SU-DHL-6 (cell line): ENCODE measurements around the gene AOC3.
A peak's percentile ranks its signal among the peaks of the same experiment; 100 is the strongest.

Experiments used
- H2AFZ ChIP-seq: fragments of 200-600 bp; sonication (generic); 2 replicates; pipeline ENCODE4 v1.6.1; 2014; ENCODE audit warnings: low read depth, mild to moderate bottlenecking, moderate library complexity, mixed read lengths, antibody characterized with exemption, low read length; ENCODE audit not compliant: severe bottlenecking
- H3F3A ChIP-seq: fragments of 200-600 bp; shearing (Covaris generic); 2 replicates; pipeline ENCODE4 v1.6.0; 2016; ENCODE audit warnings: antibody characterized with exemption, mild to moderate bottlenecking; ENCODE audit not compliant: insufficient read depth
- H3K27ac ChIP-seq: fragments of 200-600 bp; sonication (generic); 2 replicates; pipeline ENCODE4 v1.5.1; 2016; ENCODE audit warnings: low read depth, mild to moderate bottlenecking, low read length, moderate library complexity, mixed read lengths
- H3K27me3 ChIP-seq: fragments of 200-600 bp; sonication (generic), shearing (Covaris generic); 2 replicates; pipeline ENCODE4 v1.6.0; 2014; ENCODE audit warnings: mild to moderate bottlenecking, low read length
- H3K36me3 ChIP-seq: fragments of 200-600 bp; sonication (generic); 2 replicates; pipeline ENCODE4 v1.6.1; 2014; ENCODE audit warnings: mild to moderate bottlenecking, low read length, mixed read lengths
- H3K4me2 ChIP-seq: fragments of 300-600, 200-600 bp; shearing (Covaris generic), sonication (generic); 2 replicates; pipeline ENCODE4 v1.6.0; 2014; ENCODE audit warnings: low read length, low read depth, mild to moderate bottlenecking; ENCODE audit not compliant: poor library complexity, severe bottlenecking
- H3K4me3 ChIP-seq: fragments of 200-600 bp; sonication (generic); 2 replicates; pipeline ENCODE4 v1.5.1; 2014; ENCODE audit warnings: antibody characterized with exemption, low read length, mild to moderate bottlenecking, mixed read lengths; ENCODE audit not compliant: insufficient read depth, poor library complexity, severe bottlenecking
- H3K79me2 ChIP-seq: fragments of 200-600 bp; sonication (generic); 2 replicates; pipeline ENCODE4 v1.6.1; 2014; ENCODE audit warnings: mild to moderate bottlenecking, low read length, moderate library complexity; ENCODE audit not compliant: insufficient read depth
- H3K9ac ChIP-seq: fragments of 200-600 bp; sonication (generic); 2 replicates; pipeline ENCODE4 v1.7.0; 2014; ENCODE audit warnings: mild to moderate bottlenecking, low read length
- H3K9me2 ChIP-seq: fragments of 200-600 bp; sonication (generic); replicated peaks from 2 replicates; pipeline ENCODE4 v1.6.1; 2014; ENCODE audit warnings: low read length; ENCODE audit not compliant: insufficient read depth
- H3K9me3 ChIP-seq: fragments of 200-600 bp; sonication (generic); 2 replicates; pipeline ENCODE4 v1.6.1; 2014; ENCODE audit warnings: low read length, mixed read lengths; ENCODE audit not compliant: insufficient read depth
- H4K20me1 ChIP-seq: fragments of 200-600 bp; sonication (generic); 2 replicates; pipeline ENCODE4 v1.6.1; 2014; ENCODE audit warnings: low read depth, mild to moderate bottlenecking, antibody characterized with exemption, low read length, moderate library complexity, mixed read lengths
- CTCF ChIP-seq: fragments of 200-600 bp; sonication (generic); IDR thresholded peaks from one replicate; pipeline ENCODE4 v1.5.1; 2017; ENCODE audit warnings: antibody characterized with exemption, mild to moderate bottlenecking, low read length, moderate library complexity; ENCODE audit not compliant: insufficient read depth, poor library complexity, severe bottlenecking
- EZH2phosphoT487 ChIP-seq: fragments of 200-600 bp; sonication (generic), shearing (Covaris generic); conservative IDR thresholded peaks from 2 replicates; pipeline ENCODE4 v1.6.1; 2018; ENCODE audit warnings: mild to moderate bottlenecking, antibody characterized with exemption, low read length, moderate library complexity, mixed read lengths

AOC3 gene

GRCh38 chr17:42832934-42833766 is 17.8 kb upstream of the AOC3 start, which contains the start of gene PSME3:
Gene PSME3, plus strand, starts transcription at chr17:42833397. Its CDS starts 235 bp downstream, at chr17:42833632.
- H3K9me3 ChIP-seq = no peaks in the 10 kb centered on the region
- TF ChIP-seq EZH2phosphoT487 (no peak), CTCF (no peak)
- H3K27me3 ChIP-seq = no peaks in the 10 kb centered on the region
- H3K4me3 ChIP-seq = peak within 1 kb of the TSS; percentile 87
- H3F3A ChIP-seq = peaks cover 4% of the 10 kb centered on the region; the same call in 1 of the 2 replicates
- H3K4me2 ChIP-seq = peak within 1 kb of the TSS; percentile 92
- H3K27ac ChIP-seq = peak within 1 kb of the TSS; percentile 43
- H3K9ac ChIP-seq = peak within 1 kb of the TSS; percentile 91
- no peaks in the 10 kb centered on the region for H3K9me2 ChIP-seq
- H3K79me2 ChIP-seq = peaks cover 33% of the 10 kb centered on the region
- H4K20me1 ChIP-seq = no peaks in the 10 kb centered on the region
- H3K36me3 ChIP-seq = peaks cover 17% of the 10 kb centered on the region; the same call in 1 of the 2 replicates
- peak within 1 kb of the TSS; percentile 83 for H2AFZ ChIP-seq

DNA sequence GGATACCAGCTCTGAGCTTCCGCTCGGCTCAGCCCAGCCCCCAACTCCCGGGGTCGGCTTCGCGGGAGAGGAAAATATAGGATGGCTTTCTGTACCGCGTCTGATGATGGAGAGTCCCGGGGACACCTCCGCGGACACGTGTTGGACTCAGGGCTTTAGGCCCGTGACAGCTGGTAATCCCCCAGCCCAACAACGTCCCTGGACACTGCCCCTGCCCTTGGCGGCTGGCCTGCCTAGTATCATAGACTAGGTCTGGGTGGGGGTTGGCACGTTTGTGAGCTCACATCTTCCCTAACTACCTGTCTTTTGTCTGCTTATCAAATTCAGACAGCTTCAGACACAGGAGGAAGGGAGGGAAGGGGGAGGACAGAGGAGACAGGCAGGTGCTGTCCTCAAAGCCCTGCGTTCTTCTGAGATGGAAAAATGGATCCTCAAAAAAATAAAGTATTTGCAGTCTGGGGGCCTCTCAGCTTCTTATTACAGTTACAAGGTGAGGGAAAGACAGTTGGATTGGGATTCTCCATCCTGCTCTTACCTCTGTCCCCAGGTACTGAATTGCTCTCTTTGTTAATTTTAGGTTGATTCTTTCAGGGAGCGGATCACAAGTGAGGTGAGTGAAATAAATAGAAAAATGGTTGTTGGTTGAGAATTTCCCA is 17.1 kb upstream of the AOC3 start:
- Histone ChIP-seq H3K9ac (peak overlapping the region; percentile 91), H3K9me3 (no peaks in the 10 kb centered on the region), H3K9me2 (no peaks in the 10 kb centered on the region), H3K27ac (peak overlapping the region; percentile 43), H3K27me3 (no peaks in the 10 kb centered on the region), H3K4me2 (peak overlapping the region; percentile 92), H3K79me2 (peaks cover 33% of the 10 kb centered on the region), H2AFZ (peak overlapping the region; percentile 83), H3K36me3 (peaks cover 21% of the 10 kb centered on the region; the same call in 1 of the 2 replicates), H3K4me3 (peak overlapping the region; percentile 87), H4K20me1 (no peaks in the 10 kb centered on the region), H3F3A (peaks cover 4% of the 10 kb centered on the region; the same call in 1 of the 2 replicates)
- TF ChIP-seq CTCF (no peak), EZH2phosphoT487 (no peak)

GRCh38 chr17:42835732-42836131 is 15.3 kb upstream of the AOC3 start:
- Histone ChIP-seq H3K9ac (no peak overlapping the region), H3K27ac (no peak overlapping the region), H3K9me3 (no peaks in the 10 kb centered on the region), H3K79me2 (peaks cover 33% of the 10 kb centered on the region), H2AFZ (no peak overlapping the region), H4K20me1 (no peaks in the 10 kb centered on the region), H3F3A (peaks cover 4% of the 10 kb centered on the region; the same call in 1 of the 2 replicates), H3K27me3 (no peaks in the 10 kb centered on the region), H3K36me3 (peaks cover 24% of the 10 kb centered on the region; the same call in 1 of the 2 replicates), H3K4me3 (no peak overlapping the region), H3K9me2 (no peaks in the 10 kb centered on the region), H3K4me2 (no peak overlapping the region)
- TF ChIP-seq CTCF (no peak), EZH2phosphoT487 (no peak)
